NCI-H1417 treated with DMSO at 0.1 percent for 48 hours (cell line): ENCODE measurements around the gene DUS1L.

Source experiments
- DNase-seq: peaks from one replicate; lab custom pipeline; 2025; lab: John Stamatoyannopoulos, UW

DUS1L gene

GRCh38 chr17:82100502-82101298, 35.1 kb upstream of the DUS1L start:
- DNase-seq = no peak

- no peak for DNase-seq
These were observed 33.5 kb upstream of the DUS1L start for GRCh38 chr17:82098939-82099763.

GRCh38 chr17:82098169-82098938, 32.8 kb upstream of the DUS1L start, which contains the start of gene FASN:
Gene FASN (minus strand): TSS chr17:82098236. CDS start chr17:82096445, 1,791 bp downstream.
- peak; percentile 53 for DNase-seq

- no peak for DNase-seq
These were observed 32.2 kb upstream of the DUS1L start for GRCh38 chr17:82097919-82098168.

- DNase-seq = no peak
These were observed 31.7 kb upstream of the DUS1L start for GRCh38 chr17:82097184-82097918.

- DNase-seq = no peak
These were observed 31.1 kb upstream of the DUS1L start for GRCh38 chr17:82096709-82097183.

GRCh38 chr17:82095777-82096708, 30.4 kb upstream of the DUS1L start:
- DNase-seq = no peak

- no peak for DNase-seq
These were observed 29.6 kb upstream of the DUS1L start for GRCh38 chr17:82094931-82095776.

GRCh38 chr17:82092995-82093751, 27.6 kb upstream of the DUS1L start:
- no peak for DNase-seq

- no peak for DNase-seq
These were observed 27.0 kb upstream of the DUS1L start for GRCh38 chr17:82092628-82092994.

GRCh38 chr17:82092094-82092586, 26.5 kb upstream of the DUS1L start:
- DNase-seq = no peak

- DNase-seq = no peak
These were observed 25.9 kb upstream of the DUS1L start for GRCh38 chr17:82091264-82092066.

GRCh38 chr17:82090549-82091263, 25.1 kb upstream of the DUS1L start:
- no peak for DNase-seq

GRCh38 chr17:82089723-82090548, 24.3 kb upstream of the DUS1L start:
- DNase-seq = no peak

- no peak for DNase-seq
These were observed 23.5 kb upstream of the DUS1L start for GRCh38 chr17:82088838-82089722.
